HL-60 (cell line): ENCODE results near the gene PRDM16.

ENCODE experiments used
- DNase-seq, 2 experiments: peaks; one replicate each; pipeline ENCODE4 v3.0.0-alpha.2; 2010 to 2020; ENCODE audit warnings: low read depth in 1 of 2, low spot score in 1 of 2
- H3K27ac ChIP-seq: fragments of 250-450 bp; sonication (Bioruptor Pico); replicated peaks from 2 replicates; pipeline ENCODE4 v1.5.1; 2020; ENCODE audit warnings: mild to moderate bottlenecking, moderate library complexity
- H3K27me3 ChIP-seq: fragments of 250-450 bp; sonication (Bioruptor Pico); 2 replicates; pipeline ENCODE4 v1.5.1; 2021; ENCODE audit warnings: mild to moderate bottlenecking, moderate library complexity; ENCODE audit not compliant: insufficient read depth, poor library complexity, severe bottlenecking
- H3K4me3 ChIP-seq: replicated peaks from 2 replicates; pipeline ENCODE4 v1.5.1; 2011; ENCODE audit warnings: mild to moderate bottlenecking, control low read depth, low read length; ENCODE audit not compliant: insufficient read depth
- CTCF ChIP-seq: IDR thresholded peaks from one replicate; pipeline ENCODE4 v1.5.1; 2011; ENCODE audit warnings: low read length, control low read depth, inconsistent platforms; ENCODE audit not compliant: insufficient read depth
- GABPA ChIP-seq: IDR thresholded peaks from 2 replicates; pipeline ENCODE4 v1.6.1; 2012; ENCODE audit warnings: low read depth
- POLR2AphosphoS5 ChIP-seq: IDR thresholded peaks from 2 replicates; pipeline ENCODE4 v1.6.1; 2012; ENCODE audit warnings: low read depth
- SPI1 ChIP-seq: IDR thresholded peaks from 2 replicates; pipeline ENCODE4 v1.6.1; 2012; ENCODE audit warnings: low read depth, mild to moderate bottlenecking, borderline replicate concordance
- TF ChIP-seq, protein P1 (sequence below): IDR thresholded peaks from 2 replicates; pipeline ENCODE4 v1.6.1; 2012; ENCODE audit warnings: low read depth; ENCODE audit not compliant: insufficient replicate concordance

PRDM16 gene

DNA sequence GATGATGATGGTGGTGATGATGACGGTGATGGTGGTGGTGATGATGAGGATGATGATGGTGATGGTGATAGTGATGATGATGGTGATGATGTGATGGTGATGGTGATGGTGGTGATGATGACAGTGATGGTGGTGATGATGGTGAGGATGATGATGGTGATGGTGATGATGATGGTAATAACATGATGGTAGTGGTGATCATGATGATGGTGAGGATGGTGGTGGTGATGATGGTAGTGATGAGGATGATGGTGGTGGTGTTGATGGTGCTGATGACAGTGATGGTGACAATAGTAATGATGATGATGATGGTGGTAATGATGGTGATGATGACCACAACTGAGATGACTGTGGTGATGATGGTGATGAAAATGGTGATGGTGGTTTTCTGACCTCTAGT lies 42.9 kb upstream of the PRDM16 start:
- H3K27ac ChIP-seq, result no peak overlapping the region
- H3K27me3 ChIP-seq, result no peaks in the 10 kb centered on the region
- no peak for DNase-seq
- no peak overlapping the region for H3K4me3 ChIP-seq
- TF ChIP-seq, protein P1, sequence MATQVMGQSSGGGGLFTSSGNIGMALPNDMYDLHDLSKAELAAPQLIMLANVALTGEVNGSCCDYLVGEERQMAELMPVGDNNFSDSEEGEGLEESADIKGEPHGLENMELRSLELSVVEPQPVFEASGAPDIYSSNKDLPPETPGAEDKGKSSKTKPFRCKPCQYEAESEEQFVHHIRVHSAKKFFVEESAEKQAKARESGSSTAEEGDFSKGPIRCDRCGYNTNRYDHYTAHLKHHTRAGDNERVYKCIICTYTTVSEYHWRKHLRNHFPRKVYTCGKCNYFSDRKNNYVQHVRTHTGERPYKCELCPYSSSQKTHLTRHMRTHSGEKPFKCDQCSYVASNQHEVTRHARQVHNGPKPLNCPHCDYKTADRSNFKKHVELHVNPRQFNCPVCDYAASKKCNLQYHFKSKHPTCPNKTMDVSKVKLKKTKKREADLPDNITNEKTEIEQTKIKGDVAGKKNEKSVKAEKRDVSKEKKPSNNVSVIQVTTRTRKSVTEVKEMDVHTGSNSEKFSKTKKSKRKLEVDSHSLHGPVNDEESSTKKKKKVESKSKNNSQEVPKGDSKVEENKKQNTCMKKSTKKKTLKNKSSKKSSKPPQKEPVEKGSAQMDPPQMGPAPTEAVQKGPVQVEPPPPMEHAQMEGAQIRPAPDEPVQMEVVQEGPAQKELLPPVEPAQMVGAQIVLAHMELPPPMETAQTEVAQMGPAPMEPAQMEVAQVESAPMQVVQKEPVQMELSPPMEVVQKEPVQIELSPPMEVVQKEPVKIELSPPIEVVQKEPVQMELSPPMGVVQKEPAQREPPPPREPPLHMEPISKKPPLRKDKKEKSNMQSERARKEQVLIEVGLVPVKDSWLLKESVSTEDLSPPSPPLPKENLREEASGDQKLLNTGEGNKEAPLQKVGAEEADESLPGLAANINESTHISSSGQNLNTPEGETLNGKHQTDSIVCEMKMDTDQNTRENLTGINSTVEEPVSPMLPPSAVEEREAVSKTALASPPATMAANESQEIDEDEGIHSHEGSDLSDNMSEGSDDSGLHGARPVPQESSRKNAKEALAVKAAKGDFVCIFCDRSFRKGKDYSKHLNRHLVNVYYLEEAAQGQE, result no peak
- TF ChIP-seq GABPA (no peak), SPI1 (no peak), CTCF (no peak)

DNA sequence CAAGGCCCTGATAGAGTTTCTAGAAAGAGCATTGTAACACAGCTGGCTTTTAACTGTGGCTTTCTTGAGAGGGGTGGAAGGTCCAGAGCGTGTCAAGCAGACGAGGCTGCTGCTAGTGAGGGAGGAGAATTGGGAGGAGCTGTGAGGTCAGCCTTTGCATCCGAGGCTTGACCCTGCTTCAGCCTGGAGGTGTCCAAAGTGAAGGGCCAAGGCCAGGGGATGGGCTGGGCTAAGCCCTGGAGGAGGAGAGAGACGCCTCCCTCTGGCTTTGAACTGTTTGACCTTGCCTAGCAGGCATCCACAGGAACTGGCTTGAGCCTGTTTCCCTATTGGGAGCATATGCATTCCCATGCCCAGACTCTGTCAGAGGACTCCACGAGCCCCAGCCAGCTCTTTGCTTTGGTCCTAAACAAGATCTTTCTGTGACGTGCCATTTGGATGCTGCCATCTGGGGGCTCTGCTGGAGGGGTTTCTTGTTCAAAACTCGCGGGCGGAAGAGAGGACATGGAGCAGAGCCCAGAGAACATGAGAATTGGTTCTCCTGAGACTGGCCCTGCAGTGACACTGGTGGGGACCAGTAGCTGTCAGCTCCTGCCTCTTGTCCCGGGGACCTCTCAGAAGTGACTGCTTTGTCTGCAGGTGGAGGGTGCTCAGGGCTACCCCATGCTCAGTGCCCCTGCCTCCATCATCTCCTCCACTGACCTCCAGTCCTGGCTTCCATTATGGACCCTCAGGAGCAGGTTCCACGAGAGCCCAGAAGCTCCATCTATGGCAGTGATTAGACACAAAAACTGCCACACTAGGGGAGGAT lies 42.2 kb upstream of the PRDM16 start:
- TF ChIP-seq SPI1 (no peak), CTCF (no peak), GABPA (no peak), POLR2AphosphoS5 (no peak)
- TF ChIP-seq, protein P1, result no peak
- no peak overlapping the region for H3K4me3 ChIP-seq
- no peaks in the 10 kb centered on the region for H3K27me3 ChIP-seq
- DNase-seq, result no peak
- no peak overlapping the region for H3K27ac ChIP-seq

DNA sequence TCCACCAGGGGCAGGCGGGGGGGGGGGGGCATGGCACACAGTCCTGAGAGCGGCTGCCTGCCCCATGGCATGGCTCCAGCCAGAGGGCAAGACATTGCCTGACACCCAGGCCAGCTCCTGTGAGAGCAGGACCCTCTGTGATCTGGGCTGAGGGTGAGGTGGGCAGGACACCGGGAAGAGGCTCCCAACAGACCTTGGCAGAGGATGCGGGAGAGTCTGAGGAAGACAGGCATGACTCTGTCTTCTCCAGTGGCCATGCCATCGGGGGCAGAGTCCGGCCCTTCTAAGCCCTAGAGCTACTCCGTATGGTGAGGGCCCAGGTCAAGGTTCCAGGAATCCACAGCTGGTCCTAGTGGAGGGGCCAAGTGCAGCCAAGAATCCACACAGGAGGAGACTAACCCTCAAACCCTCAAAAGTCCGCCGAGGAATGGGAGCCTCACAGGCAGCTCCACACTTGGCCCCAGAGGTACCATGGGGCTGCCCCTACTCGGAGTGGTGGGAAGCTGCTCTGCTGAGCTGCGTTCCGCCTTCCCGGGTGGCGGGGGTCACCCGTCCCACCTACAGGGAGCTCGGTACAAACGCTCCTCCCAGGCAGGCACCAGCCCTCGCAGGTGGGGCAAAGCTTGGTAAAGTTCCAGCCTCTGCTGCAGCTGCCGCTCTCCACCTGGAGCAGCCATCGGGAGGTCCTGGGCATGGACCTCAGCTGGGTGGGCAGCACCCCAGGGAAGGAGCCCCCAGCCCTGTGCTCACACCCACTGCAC lies 41.2 kb upstream of the PRDM16 start:
- no peak for DNase-seq
- TF ChIP-seq POLR2AphosphoS5, result no peak
- TF ChIP-seq GABPA, result no peak
- TF ChIP-seq SPI1, result no peak
- TF ChIP-seq, protein P1, result no peak
- TF ChIP-seq CTCF, result no peak
- Histone ChIP-seq H3K27me3 (no peaks in the 10 kb centered on the region), H3K4me3 (no peak overlapping the region), H3K27ac (no peak overlapping the region)
